Measurements from ENCODE around the gene SUN5. TPM values are rescaled to one million over a fixed set of nuclear protein-coding genes. Genes with fewer than 3 reads are reported as not detected.

Gene SUN5
- total and polyA plus RNA-seq, 2 of the 8 experiments (the other 6 are each of a cell fraction or from before 2014, with no cell fraction given) = not detected

- WGBS, 2 experiments (ENCODE audit: extremely low coverage in 1 of 2, insufficient coverage in 1 of 2, insufficient read length in 1 of 2, insufficient replicate concordance in 2 of 2, low coverage in 1 of 2, low lambda C conversion rate in 2 of 2, missing lambda C conversion rate in 1 of 2) = 90% methylated on average over 16 of the region's 19 CpGs; no CpG with 5 or more reads in 1 of the 2 experiments
Measured at GRCh38 chr20:33009214-33010132, 5.2 kb upstream of the SUN5 start.

More at GRCh38 chr20:33009214-33010132, 5.2 kb upstream of the SUN5 start:
- H2BK5ac ChIP-seq (ENCODE audit: low read depth, low read length) = peak overlapping the region; percentile 75
- no peak overlapping the region for H2BK20ac ChIP-seq (ENCODE audit: low read length)
- H2BK120ac ChIP-seq (replicated peaks; ENCODE audit: low read depth, low read length) = no peak overlapping the region
- no peak overlapping the region for H3K56ac ChIP-seq (replicated peaks; ENCODE audit: insufficient read length, low read depth, low read length)
- H3K23me2 ChIP-seq (ENCODE audit: low read depth, low read length) = no peaks in the 10 kb centered on the region
- no peak overlapping the region for H3K23ac ChIP-seq (ENCODE audit: insufficient read length)
- no peak overlapping the region for H3K4ac ChIP-seq (replicated peaks; ENCODE audit: insufficient read length, low read depth, low read length)
- H4K20me1 ChIP-seq (replicated peaks in 1 of 2; ENCODE audit: control insufficient read depth in 1 of 2, insufficient read depth in 2 of 2, low read length in 2 of 2) = no peaks in the 10 kb centered on the region
- DNase-seq (ENCODE audit: low read depth in 1 of 2, low spot score in 2 of 2) = no peak
- no peak for FAIRE-seq
- H4K8ac ChIP-seq (ENCODE audit: extremely low read depth, insufficient read depth, low read length) = no peak overlapping the region; the same call in 1 of the 2 replicates
- no peaks in the 10 kb centered on the region for H3K36me3 ChIP-seq (ENCODE audit: control insufficient read depth in 2 of 4, insufficient read depth in 4 of 4, low read length in 3 of 4)
- H3K9me3 ChIP-seq (ENCODE audit: insufficient read depth in 2 of 2, low read depth in 1 of 2, low read length in 1 of 2) = 0 out of 4 replicates have a peak, but pooled peaks cover 0 to 2% of the 10 kb centered on the region in 2 experiments
- H4K5ac ChIP-seq (ENCODE audit: insufficient read length, low read depth, low read length) = no peak overlapping the region
- CTCF ChIA-PET (ENCODE audit: partially characterized antibody) = interaction anchor here (0.9 to 3.8 kb wide), 4 partner anchors 14 to 107 kb away, joined by 3 to 22 read pairs (median 4); no protein-coding TSS in a partner anchor
- H2AK5ac ChIP-seq (ENCODE audit: low read depth, low read length) = no peak overlapping the region
- no peaks in the 10 kb centered on the region for H3K79me2 ChIP-seq (ENCODE audit: control insufficient read depth in 1 of 2, insufficient read depth in 2 of 2, low read length in 2 of 2)
- no peak overlapping the region for H3K14ac ChIP-seq (ENCODE audit: insufficient read length)
- H3K18ac ChIP-seq (ENCODE audit: extremely low read depth, low read length) = no peak overlapping the region
- H2BK15ac ChIP-seq (ENCODE audit: low read length) = no peak overlapping the region
- peaks cover 0 to 7% (median 0%) of the 10 kb centered on the region in 4 experiments; a peak in 2 of 7 replicates for H3K4me1 ChIP-seq (replicated peaks in 1 of 4; ENCODE audit: control insufficient read depth in 3 of 4, insufficient read depth in 4 of 4, low read length in 3 of 4)
- TF ChIP-seq YY1 (IDR thresholded peaks at IDR 0.05; ENCODE audit: low read depth, low read length) = no peak
- no peaks in the 10 kb centered on the region for H3K79me1 ChIP-seq (ENCODE audit: low read depth, low read length)
- no peak overlapping the region for H3K27ac ChIP-seq (ENCODE audit: low read depth, low read length)
- H4K91ac ChIP-seq (replicated peaks; ENCODE audit: insufficient read length, low read length) = no peak overlapping the region
- POLR2A ChIA-PET (ENCODE audit: partially characterized antibody) = no interaction called here
- no peak overlapping the region for H3K4me3 ChIP-seq (ENCODE audit: extremely low read depth in 1 of 4, insufficient read depth in 2 of 4, low read depth in 3 of 4, low read length in 4 of 4)
- no peak overlapping the region for H3K9ac ChIP-seq (replicated peaks in 1 of 4; ENCODE audit: extremely low read depth in 1 of 4, low read depth in 3 of 4, low read length in 3 of 4)
- H3K4me2 ChIP-seq (ENCODE audit: insufficient read depth in 1 of 2, low read depth in 2 of 2, low read length in 2 of 2) = no peak overlapping the region
- no peak overlapping the region for H2AFZ ChIP-seq (ENCODE audit: low read length)
- H3K27me3 ChIP-seq (replicated peaks in 1 of 4; ENCODE audit: control insufficient read depth in 3 of 4, extremely low read depth in 1 of 4, insufficient read depth in 3 of 4, low read length in 3 of 4) = no peaks in the 10 kb centered on the region
- peak overlapping the region; percentile 63; the same call in 1 of the 2 replicates for H2BK12ac ChIP-seq (ENCODE audit: low read depth, low read length)
